MCF 10A (cell line): Measurements from ENCODE around the gene MTHFR. TPM values are rescaled to one million over a fixed set of nuclear protein-coding genes. Genes with fewer than 3 reads are reported as not detected.
A peak's percentile ranks its signal among the peaks of the same experiment; 100 is the strongest.

ENCODE experiments used
- BruUV-seq: library from RNA; stranded (reverse); fragments of 400-500 nt; replicated peaks from 2 replicates; lab custom pipeline; 2021; lab: Mats Ljungman, UMichigan
- CTCF ChIA-PET: fragments of 300-600 bp; sonication (Branson Sonifier 250); formaldehyde crosslinking; extraction: SDS; loops from one replicate; lab custom pipeline; 2021; ENCODE audit warnings: antibody characterized with exemption, inconsistent platforms; lab: Yijun Ruan, JAX
- POLR2A ChIA-PET: fragments of 300-600, 350-650 bp; sonication (Branson Sonifier 250); formaldehyde crosslinking; extraction: SDS; loops from one replicate; lab custom pipeline; 2020; ENCODE audit warnings: antibody characterized with exemption, inconsistent platforms; lab: Yijun Ruan, JAX
- DNase-seq: peaks from one replicate; pipeline ENCODE4 v3.0.0-alpha.2; 2018; ENCODE audit not compliant: unreplicated experiment
- H3K27ac Mint-ChIP-seq: one replicate; pipeline ENCODE4 v1.8.0; 2022; ENCODE audit warnings: mild to moderate bottlenecking, low read depth, mixed read lengths; ENCODE audit not compliant: unreplicated experiment
- H3K27me3 Mint-ChIP-seq: one replicate; pipeline ENCODE4 v1.8.0; 2022; ENCODE audit warnings: mixed read lengths; ENCODE audit not compliant: insufficient read depth, unreplicated experiment
- H3K36me3 Mint-ChIP-seq: one replicate; pipeline ENCODE4 v1.8.0; 2022; ENCODE audit warnings: mild to moderate bottlenecking, moderate library complexity, mixed read lengths; ENCODE audit not compliant: insufficient read depth, unreplicated experiment
- H3K4me1 Mint-ChIP-seq: one replicate; pipeline ENCODE4 v1.8.0; 2022; ENCODE audit warnings: mixed read lengths; ENCODE audit not compliant: insufficient read depth, unreplicated experiment
- H3K4me3 Mint-ChIP-seq: one replicate; pipeline ENCODE4 v1.8.0; 2022; ENCODE audit warnings: mild to moderate bottlenecking, moderate library complexity, mixed read lengths; ENCODE audit not compliant: unreplicated experiment
- H3K9me3 Mint-ChIP-seq: one replicate; pipeline ENCODE4 v1.8.0; 2022; ENCODE audit warnings: mixed read lengths; ENCODE audit not compliant: unreplicated experiment
- intact Hi-C: fragments of 100-400 bp; cut with micrococcal nuclease; formaldehyde crosslinking; loops from 2 replicates; pipeline ENCODE4 v1.14.1; 2022
- total RNA-seq: library from RNA; stranded (reverse); gene quantifications from 2 replicates; pipeline ENCODE4 v1.2.3, GENCODE V29; 2022
- TF ChIP-seq, protein P1 (sequence below): fragments of 200-600 bp; IDR thresholded peaks from one replicate; pipeline ENCODE4 v1.8.0; 2022; ENCODE audit warnings: antibody characterized with exemption, mild to moderate bottlenecking; ENCODE audit not compliant: unreplicated experiment

The MTHFR gene
- total RNA-seq, 1 experiment from 2014 or later = 14.0 TPM

DNA sequence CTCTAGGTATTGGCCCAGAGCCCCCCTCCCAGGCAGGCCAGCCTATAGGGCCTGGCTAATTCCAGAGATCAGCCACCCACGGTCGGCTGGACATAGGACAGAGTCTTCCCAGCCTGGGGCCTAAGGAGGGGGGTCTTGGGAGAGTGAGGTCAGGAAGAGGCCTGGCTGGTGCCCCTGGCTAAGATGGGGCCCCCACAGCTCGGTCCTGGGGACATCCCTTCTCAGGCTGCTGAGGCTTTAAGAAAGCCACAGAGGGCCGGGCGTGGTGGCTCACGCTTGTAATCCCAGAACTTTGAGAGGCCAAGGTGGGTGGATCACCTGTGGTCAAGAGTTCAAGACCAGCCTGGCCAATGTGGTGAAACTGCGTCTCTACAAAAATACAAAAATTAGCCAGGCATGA lies 41.2 kb downstream of the MTHFR start:
- no peaks in the 10 kb centered on the region for H3K4me1 Mint-ChIP-seq
- H3K27me3 Mint-ChIP-seq = peaks cover 13% of the 10 kb centered on the region
- H3K27ac Mint-ChIP-seq = no peak overlapping the region
- ChIA-PET CTCF (interaction anchor here (0.7 to 1.6 kb wide), 2 partner anchors 21 to 39 kb away, joined by 3 to 4 read pairs; no protein-coding TSS in a partner anchor), POLR2A (no interaction called here)
- no peaks in the 10 kb centered on the region for H3K36me3 Mint-ChIP-seq
- BruUV-seq = no TSS peak
- DNase-seq = no peak
- TF ChIP-seq, protein P1, sequence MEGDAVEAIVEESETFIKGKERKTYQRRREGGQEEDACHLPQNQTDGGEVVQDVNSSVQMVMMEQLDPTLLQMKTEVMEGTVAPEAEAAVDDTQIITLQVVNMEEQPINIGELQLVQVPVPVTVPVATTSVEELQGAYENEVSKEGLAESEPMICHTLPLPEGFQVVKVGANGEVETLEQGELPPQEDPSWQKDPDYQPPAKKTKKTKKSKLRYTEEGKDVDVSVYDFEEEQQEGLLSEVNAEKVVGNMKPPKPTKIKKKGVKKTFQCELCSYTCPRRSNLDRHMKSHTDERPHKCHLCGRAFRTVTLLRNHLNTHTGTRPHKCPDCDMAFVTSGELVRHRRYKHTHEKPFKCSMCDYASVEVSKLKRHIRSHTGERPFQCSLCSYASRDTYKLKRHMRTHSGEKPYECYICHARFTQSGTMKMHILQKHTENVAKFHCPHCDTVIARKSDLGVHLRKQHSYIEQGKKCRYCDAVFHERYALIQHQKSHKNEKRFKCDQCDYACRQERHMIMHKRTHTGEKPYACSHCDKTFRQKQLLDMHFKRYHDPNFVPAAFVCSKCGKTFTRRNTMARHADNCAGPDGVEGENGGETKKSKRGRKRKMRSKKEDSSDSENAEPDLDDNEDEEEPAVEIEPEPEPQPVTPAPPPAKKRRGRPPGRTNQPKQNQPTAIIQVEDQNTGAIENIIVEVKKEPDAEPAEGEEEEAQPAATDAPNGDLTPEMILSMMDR = no peak
- intact Hi-C loops = no loop called here
- H3K4me3 Mint-ChIP-seq = no peak overlapping the region
- H3K9me3 Mint-ChIP-seq = no peaks in the 10 kb centered on the region

GRCh38 chr1:11764115-11764514 lies 41.6 kb downstream of the MTHFR start:
- Mint-ChIP-seq H3K27ac (peak overlapping the region; percentile 5), H3K4me1 (no peaks in the 10 kb centered on the region), H3K27me3 (peaks cover 13% of the 10 kb centered on the region), H3K4me3 (no peak overlapping the region), H3K9me3 (no peaks in the 10 kb centered on the region), H3K36me3 (no peaks in the 10 kb centered on the region)
- CTCF ChIA-PET = interaction anchor here (0.7 to 1.6 kb wide), 2 partner anchors 21 to 40 kb away, joined by 3 to 4 read pairs; no protein-coding TSS in a partner anchor
- TF ChIP-seq, protein P1 = no peak
- POLR2A ChIA-PET = no interaction called here
- no TSS peak for BruUV-seq
- DNase-seq = no peak
- intact Hi-C loops = no loop called here

DNA sequence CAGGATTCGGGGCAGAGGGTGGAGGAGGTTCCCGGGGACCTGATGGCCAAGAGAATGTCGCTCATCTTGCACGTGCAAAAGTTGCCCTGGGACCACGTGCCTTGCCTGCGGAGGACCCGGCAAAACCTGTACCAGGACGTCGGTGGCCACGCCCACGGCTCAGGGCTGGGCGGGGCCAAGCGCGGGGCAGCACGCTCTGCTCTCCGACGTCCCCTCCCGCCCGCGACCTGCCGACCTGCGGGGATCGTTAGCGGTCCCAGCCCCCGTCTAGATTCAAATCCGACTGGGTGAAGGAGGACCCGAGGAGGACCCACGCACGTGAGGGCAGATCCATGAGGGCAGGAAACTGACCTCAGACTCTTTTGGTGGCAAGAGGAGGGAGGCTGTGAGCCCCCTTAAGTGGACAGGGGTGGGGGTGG lies 43.8 kb downstream of the MTHFR start, which contains the start of gene C1orf167:
TSS of gene C1orf167 (plus strand) at position 206 of the 419 bp plus-strand sequence. CDS start 2,208 bp downstream, outside the sequence.
- no peak for DNase-seq
- BruUV-seq = no TSS peak
- Mint-ChIP-seq H3K27ac (peak within 1 kb of the TSS; percentile 55), H3K27me3 (peaks cover 13% of the 10 kb centered on the region), H3K4me1 (no peaks in the 10 kb centered on the region), H3K36me3 (no peaks in the 10 kb centered on the region), H3K4me3 (no peak within 1 kb of the TSS), H3K9me3 (no peaks in the 10 kb centered on the region)
- ChIA-PET POLR2A (no interaction called here), CTCF (no interaction called here)
- intact Hi-C loops = no loop called here
- TF ChIP-seq, protein P1 = no peak

DNA sequence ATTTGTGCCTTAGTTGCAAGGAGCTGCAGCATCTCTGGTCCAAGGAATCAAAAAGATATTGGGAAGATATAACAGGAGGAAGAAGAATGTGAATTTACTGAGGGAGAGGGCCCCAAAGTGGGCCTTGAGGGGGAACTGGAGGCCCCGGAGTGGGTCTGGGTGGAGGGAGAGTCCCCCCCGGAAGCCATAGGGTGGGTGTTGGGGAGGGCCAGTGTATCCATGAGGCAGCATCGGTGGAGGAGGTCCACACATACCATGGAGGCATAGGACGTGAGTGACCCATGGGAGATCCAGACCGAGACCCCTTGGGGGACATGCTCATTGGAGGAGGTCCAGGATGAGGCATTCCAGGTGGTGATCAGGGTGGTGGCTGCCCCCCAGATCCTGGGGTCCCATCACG lies 44.5 kb downstream of the MTHFR start:
- H3K9me3 Mint-ChIP-seq = no peaks in the 10 kb centered on the region
- BruUV-seq = no TSS peak
- no peak overlapping the region for H3K27ac Mint-ChIP-seq
- no peaks in the 10 kb centered on the region for H3K4me1 Mint-ChIP-seq
- TF ChIP-seq, protein P1 = no peak
- DNase-seq = no peak
- no peak overlapping the region for H3K4me3 Mint-ChIP-seq
- CTCF ChIA-PET = no interaction called here
- POLR2A ChIA-PET = no interaction called here
- peaks cover 13% of the 10 kb centered on the region for H3K27me3 Mint-ChIP-seq
- H3K36me3 Mint-ChIP-seq = no peaks in the 10 kb centered on the region
- intact Hi-C loops = no loop called here
